Stimulated activated CD8-positive, alpha-beta memory T cell treated with anti-CD3 and anti-CD28 coated beads, Interleukin-15, amount 100 ng/mL, for 24 hours (primary cell): ENCODE results near the gene KEL.
"Not testable (repeated sequence)": the region's sequence is repeated elsewhere in the genome, so short reads cannot be mapped to it uniquely, and the experiment has no call there.

ENCODE experiments used
- DNase-seq: peaks from one replicate; pipeline ENCODE4 v3.0.0-alpha.2; 2020; ENCODE audit warnings: low read depth

The KEL gene, protein sequence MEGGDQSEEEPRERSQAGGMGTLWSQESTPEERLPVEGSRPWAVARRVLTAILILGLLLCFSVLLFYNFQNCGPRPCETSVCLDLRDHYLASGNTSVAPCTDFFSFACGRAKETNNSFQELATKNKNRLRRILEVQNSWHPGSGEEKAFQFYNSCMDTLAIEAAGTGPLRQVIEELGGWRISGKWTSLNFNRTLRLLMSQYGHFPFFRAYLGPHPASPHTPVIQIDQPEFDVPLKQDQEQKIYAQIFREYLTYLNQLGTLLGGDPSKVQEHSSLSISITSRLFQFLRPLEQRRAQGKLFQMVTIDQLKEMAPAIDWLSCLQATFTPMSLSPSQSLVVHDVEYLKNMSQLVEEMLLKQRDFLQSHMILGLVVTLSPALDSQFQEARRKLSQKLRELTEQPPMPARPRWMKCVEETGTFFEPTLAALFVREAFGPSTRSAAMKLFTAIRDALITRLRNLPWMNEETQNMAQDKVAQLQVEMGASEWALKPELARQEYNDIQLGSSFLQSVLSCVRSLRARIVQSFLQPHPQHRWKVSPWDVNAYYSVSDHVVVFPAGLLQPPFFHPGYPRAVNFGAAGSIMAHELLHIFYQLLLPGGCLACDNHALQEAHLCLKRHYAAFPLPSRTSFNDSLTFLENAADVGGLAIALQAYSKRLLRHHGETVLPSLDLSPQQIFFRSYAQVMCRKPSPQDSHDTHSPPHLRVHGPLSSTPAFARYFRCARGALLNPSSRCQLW

DNA sequence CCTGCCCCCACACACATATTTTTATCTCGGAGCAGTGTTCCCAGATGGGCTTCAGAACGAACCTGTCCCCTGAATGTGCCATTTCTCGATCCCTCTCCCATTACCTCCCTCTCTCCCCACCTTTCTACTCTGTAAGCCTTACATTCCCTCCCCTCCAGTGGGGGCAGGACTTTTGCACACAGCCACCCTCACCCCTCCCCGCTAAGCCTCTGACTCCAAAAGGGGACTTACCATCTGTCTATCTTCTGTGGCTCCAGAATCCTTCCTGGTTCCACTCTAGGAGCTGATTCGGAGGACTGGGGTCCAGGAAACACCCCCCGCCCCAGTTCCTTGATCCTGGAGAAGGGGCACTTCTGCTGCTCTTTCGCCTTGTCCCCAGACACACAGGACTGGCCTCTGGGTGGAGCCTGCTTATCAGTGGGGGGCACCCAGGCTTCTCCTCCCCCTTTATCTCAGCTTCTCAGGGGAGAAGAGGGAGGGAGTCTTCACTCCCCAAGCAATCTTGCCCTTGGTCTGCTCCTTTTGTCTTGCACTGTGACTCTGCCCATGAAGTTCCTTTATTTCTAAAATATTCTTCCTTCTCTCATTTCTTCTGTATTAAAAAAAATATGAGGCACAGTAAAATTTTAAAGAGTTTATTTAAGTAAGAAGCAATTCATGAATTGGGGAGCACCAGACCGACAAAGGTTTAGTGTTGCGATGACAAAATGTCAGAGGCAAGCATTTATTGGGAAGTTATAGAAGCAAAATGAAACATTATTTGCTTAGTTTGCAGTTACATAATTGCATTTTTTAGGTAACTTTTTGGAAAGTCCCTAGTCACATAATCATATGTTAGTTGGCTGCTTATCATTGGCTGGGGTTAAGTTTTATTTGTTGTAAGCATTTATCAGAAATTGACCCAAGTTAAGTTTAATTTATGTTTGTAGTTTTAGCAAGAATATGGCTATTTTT lies at the start of gene KEL:
TSS of gene KEL (minus strand) at position 391 of the 954 bp plus-strand sequence. CDS start at position 234, 157 bp downstream.
- no peak for DNase-seq

DNA sequence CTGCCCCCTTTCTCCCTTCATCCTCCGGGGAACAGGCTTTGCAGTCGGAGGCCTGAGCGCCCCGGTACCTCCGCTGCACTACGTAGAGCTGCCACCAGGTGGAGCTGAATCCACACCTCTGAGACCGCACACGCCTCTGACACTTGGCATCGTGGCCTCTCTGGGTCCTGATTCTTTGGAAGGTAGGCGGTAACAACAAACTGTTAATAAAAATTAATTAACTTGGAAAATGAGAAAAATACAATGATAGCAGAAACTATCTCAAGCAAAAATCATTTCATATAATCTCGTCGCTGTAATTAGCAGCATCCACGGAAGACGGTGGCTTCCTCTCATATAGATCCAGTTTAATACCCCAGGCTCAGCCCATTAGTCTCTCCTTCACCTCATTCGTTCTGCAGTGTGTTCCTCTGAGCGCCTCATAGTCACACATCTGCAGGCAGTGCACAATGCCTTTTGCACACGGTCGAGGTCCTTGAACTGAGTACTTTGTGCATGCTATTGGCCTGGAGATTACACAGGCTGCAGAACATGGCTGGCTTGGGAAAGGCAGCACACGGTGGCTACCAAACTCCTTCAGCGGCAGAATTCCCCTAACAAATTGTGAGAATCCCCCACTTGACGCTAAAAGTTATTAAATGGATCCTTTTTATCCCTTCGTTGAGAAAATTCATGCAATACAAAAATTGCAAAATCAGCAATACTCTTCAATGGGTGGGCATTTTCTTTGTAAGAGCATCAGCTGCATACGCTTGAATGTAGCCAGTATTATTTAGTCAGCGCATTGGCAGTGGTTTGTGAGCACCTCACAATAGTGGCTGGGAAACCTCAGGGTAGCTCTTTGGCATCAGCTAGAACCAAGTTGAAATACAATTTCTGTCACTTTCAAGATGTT lies 46.1 kb upstream of the KEL start:
- DNase-seq = peak; percentile 75

DNA sequence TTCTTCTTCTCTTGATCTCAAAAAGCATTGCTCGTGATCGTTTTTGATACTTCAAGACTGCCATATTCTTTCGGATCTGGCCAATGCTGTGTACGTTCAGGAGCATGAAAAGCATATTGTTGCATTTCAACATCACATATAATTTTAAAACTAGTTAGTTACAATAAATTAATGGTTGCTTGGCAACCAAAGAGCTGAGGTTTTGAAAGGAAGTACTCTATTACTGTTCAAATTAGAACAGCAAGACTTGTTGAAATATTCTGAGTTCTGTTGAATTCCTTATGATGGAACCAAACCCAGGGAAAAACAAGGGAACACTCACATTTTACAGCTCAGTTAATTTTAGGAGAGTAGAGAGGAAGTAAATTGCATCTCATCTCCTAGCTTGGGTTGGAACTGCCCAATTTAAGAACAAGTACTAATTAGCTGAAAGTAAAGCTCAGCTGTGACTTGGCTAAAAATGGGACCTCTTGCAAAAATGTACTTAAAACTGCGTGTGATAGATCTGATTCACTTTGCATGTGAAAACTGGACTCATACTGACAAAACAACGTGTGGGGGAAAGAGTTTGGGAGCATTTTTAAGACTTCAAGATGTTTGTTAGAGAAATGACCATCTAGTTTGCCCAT lies 43.6 kb upstream of the KEL start:
- no peak for DNase-seq

DNA sequence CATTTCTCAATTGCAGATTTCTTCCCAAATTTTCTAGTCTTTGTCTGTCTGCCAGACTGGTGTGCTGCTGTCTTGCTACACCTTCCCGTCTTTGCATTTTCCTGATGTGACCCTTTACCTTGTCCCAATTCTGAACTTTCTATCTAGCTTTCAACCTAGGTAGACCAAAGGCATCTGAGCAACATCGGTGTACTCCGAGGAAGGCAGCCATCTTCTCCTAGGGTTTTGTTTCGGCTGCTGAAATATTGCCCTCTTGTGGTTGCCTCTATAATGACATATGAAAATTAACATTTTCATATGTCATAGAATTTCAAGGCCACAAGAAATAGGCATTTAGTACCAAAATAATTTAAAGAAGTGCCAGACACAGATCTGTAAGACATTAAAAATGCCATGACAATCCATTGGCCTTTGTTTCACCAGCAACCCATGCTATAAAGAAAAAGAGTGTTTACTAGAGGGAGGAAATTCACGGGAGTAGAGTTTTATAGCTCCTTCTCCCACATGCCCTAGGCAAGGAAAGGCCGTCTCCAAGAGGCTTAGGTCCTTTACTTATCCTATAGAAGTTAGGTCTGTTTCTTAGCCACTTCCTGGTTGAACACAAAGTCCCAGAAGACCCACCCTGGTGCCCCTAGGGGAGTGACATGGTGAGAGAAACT lies 41.4 kb upstream of the KEL start:
- DNase-seq = no peak

DNA sequence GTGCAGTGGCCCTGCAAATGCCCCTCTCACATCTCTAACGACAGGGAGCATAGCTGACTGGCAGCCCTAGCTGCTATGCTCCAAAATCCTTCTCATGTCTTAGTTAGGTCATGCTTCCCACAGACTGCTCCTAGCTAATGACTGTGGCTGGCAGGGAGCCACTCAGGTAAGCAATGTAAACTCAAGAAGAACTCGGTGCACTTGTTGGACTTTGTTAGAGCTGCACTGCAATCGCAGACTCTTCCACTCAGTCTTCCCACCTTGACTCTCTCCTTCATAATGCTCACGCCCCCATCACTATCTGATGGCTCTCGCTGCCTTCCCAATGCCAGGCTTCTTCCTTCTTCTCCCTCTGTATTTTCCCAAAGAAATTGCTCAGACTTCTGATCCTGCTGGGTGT lies 40.7 kb upstream of the KEL start:
- DNase-seq = no peak

DNA sequence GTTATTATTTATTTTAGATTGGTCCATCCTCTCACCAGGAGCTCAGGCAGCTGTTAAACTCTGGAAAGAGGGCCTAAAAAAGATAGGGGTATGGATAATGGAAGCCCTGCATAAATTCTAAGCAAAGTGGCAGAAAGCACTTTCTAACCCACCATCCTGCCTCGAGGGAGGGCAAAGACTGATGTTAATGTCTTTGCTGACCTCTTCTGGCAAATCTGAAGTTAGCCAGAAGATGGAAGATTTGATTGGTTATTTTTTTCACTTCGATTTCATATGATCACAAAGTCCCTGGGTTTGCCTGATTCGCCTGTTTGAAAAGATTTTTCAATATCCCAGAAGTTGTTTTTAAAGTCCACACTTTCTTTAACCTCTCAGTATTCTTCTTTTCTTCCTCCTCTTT lies 39.9 kb upstream of the KEL start:
- no peak for DNase-seq

DNA sequence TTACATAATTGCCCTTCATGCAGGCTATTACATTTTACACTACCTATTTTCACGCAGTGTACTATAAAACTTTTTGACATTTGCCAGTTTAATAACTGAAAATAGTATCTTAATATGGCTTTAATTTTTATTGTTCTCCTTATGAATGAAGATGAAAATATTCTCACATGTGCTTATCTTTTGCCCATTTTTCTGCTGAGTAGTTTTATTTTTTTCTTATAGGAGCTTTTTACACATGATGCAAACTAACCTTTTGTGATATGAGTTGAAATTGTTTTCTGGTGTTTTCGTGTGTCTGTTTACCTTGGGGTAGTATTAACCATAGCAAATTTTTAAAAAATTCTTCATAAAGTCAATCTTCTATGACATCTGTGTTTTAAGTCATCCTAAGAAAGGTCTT lies 38.5 kb upstream of the KEL start:
- no peak for DNase-seq

DNA sequence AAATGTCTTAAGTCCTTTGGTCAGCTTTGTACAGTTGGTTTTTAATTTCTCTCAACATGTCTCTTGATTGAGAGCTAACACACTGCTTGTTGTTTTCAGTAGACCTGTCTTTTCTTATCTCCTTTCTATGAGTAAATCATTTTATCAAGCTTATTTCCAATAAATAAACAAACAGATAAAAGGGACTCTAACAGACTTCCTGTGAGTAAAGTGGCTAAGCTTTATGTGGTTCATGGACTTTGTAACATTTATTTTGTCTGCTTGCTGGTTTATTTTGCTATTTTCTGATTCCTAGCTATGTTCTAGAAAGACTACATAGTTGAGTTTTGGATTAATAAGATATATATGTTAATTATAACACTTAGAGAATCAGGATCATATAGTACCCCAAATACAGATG lies 37.6 kb upstream of the KEL start:
- no peak for DNase-seq

DNA sequence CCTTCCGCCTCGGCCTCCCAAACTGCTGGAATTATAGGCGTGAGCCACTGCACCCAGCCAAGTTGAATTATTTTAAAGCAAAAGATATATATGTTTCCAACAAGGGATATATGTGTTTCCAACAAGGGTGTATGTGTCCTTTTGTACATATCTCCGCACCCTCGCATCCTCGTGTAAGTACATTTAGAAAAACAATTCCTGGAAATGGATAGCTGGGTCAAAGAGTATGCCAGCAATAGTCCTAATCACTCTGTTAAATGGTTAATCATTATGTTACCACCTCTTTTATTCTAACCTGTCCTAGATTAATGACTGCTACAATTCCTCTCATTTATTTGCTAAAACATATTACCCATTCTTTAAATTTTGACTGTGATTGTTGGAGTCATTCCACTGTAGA lies 36.8 kb upstream of the KEL start:
- DNase-seq = no peak

DNA sequence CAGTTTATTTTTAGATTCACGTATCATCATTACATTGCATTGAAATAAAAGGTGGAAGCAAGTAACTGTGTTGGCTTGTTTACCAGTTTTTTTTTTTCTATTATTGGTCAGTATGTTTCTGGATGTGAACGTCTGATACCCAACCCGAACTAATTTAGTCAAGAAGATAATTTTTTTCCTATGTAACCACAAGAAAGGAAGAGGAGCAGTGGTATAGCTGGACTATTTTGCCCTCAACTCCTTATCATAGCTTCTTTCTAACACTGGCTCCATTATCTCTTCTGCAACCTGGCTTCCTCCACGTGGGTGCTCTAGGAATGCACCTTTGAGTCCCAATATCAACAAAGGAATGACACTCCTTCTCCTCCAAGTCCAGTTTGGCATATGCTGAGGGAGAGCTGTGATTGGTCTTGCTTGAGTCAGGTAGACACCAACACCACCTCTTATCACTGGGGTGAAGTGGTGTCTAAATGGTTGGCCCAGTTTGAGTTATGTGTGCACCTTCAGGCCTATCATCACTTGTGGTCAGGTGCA lies 35.4 kb upstream of the KEL start:
- no peak for DNase-seq

DNA sequence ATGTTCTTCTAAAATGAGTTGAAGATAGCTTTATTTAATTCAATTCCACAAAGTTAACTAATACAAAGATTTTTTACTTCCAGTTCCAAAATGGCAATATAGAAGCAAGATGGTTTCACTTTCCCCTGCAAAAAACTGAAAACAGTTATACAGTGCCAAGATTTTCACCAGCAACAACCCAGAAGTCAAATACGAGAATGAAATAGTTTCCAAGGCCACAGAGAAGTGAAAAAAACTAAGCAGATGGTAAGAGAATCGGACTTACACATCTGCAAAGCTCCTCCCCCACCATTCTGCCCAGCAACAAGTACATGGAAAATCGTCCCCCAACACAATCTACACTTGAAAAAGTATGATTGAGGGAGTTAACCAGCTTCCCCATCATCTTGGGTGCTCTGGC lies 30.3 kb upstream of the KEL start:
- DNase-seq = no peak

DNA sequence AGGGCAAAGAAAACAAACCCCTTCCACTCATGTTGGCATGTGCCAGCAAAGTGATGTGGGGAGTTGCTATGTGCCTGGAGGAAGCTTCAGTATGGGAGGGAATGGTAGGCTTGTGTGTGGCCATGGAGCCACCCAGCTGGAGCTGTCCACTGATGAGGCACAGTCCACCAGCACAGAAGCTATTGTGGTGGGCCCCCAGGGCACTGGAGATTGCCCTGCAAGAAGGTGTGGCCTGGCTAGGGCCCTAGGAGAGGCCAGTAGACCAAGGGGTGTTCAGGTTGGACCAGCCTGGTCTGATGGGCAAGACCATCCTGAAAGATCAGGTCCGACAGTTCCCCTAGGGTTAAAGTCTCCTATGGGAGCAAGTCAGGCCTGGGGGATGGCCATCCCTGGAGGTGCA lies 22.1 kb upstream of the KEL start:
- no peak for DNase-seq

DNA sequence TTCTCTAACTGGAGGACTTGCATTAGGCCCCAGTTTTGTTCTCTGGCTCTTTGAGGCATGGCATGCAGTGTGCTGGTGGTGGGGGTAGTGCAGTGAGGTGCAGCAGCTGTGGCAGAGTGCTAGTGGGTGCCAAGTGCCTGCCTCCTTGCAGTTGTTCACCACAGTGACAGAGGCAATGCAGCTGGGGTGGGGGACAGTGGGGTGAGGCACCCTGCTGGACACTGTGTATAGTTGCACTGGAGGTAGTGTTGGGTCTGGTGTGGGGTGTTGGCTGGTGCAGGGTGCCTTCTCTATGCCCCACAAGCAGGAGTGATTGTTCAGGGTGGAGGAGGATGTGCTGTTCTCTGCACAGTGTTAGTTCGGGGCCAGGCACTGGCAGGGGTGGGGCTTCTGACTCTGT lies 21.7 kb upstream of the KEL start:
- no peak for DNase-seq

DNA sequence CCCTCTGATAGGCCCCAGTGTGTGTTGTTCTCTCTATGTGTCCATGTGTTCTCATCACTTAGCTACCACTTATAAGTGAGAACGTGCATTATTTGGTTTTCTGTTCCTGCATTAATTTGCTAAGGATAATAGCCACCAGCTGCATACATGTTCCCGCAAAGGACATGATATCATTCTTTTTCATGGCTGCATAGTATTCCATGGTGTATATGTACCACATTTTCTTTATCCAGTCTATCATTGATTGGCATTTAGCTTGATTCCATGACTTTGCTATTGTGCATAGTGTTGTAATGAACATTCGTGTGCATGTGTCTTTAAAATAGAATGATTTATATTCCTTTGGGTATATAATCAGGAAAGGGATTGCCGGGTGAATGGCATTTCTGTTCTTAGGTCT lies 16.2 kb upstream of the KEL start:
- not testable (repeated sequence) for DNase-seq

DNA sequence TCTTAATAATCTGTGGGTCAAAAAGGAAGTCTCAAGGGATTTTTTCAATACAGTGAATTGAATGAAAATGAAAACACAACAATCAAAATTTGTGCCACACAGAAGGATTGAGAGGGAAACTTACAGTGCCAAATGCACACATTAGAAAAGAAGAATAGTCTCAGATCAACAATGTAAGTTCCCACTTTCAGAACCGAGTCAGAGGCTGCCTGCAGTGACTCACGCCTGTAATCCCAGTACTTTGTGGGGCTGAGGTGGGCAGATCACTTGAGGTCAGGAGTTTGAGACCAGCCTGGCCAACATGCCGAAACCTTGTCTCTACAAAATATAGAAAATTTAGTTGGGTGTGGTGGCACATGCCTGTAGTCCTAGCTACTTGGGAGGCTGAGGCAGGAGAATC lies 12.5 kb upstream of the KEL start:
- DNase-seq = no peak

DNA sequence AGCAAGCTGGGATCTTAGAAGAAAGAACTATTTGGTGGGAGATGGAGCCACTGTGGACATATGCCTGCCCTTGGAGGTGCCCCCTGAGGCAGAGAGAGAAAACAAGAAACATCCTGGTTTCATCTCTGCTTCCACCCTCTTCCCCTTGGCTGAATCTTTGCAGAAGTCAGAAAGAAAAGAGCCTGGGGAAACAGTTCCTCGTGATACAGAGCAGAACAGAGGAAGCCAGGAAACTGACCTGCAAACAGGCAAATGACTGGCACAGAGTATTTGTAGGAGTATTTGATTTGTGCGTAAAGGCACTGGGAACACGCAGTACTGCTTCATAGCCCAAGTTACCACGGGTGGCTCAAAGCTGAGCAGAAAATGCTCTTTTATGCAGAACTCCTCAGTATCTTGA lies 7.0 kb upstream of the KEL start:
- no peak for DNase-seq

DNA sequence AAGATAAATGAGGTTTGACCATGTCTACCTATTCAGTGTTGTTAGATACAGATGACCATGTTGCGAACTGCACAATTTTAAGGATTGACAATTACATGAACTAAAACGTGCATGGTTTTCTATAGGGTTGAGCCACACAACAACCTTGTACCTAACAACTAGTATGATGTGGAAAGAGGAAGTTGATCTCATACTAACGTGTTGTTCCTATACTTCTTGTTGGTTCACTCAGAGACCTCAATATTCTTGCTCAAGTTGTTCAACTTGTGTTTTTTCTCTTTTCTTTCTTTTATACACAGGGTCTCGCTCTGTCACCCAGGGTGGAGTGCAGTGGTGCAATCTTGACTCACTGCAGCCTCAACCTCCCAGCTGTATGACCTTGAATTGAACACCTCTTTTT lies 6.1 kb upstream of the KEL start:
- no peak for DNase-seq

DNA sequence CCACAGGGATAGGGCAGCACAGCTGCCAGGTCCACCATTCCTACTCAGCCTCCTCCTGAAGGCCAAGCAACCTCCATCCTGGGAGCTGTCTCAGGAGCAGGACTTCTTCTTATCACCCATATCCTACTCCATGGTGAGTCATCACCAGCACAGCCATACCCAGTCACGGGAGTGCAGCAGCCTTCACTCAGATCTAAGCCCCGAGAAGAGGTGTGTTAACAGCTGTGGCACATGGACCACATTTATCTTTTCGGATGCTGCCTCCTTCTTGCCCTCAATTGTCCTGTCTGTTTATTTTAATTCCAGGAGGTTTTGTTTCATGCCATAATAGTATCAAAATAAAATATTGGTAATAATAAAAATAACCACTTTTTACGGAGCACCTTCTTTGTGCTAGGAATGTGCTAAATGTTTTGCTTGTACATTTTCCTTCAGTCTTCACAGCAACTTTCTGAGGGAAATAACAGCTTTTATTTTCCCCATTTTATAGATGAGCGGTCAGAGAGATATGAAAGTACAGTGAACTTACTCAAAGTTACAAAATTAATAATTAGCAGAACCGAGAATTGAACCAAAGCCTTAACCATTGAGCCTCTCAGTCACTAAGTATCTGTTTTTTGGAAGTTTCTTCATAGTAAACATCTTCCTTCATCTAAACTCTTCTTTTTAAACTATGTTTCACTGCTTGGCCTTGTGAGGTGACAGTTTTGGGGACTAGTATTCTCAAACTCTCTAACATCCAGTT lies 2.5 kb upstream of the KEL start:
- DNase-seq = no peak

DNA sequence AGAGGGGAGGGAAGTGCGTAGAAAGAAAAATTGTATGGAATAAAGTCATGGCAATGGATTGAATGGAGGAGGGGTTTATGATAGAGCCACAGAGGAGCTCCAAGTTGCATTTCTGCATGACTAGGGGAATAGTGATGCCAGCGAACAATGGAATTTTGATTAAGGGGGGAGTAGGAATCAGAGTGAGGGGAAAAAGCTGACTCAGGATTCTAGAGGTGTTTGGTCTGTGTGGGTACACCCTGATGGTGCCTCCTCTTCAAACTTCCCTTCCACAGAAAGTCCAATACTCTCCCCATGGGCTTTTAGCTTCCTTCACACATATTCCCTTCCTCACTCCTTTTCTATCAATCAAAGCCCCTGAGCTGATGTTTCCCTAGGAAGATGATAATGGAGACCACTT lies 1.8 kb upstream of the KEL start:
- DNase-seq = no peak
